ENCODE data around the gene UGT1A3.

UGT1A3 gene

GRCh38 chr2:233811087-233811486 is 82.2 kb downstream of the UGT1A3 start:
- H4K20me1 ChIP-seq (ENCODE audit: insufficient read depth, low read length) = no peaks in the 10 kb centered on the region
- no peaks in the 10 kb centered on the region for H3K27me3 ChIP-seq (ENCODE audit: insufficient read depth, low read length)
- no peak overlapping the region for H3K9ac ChIP-seq (ENCODE audit: low read length)
- H3K4me1 ChIP-seq (ENCODE audit: insufficient read depth, low read length, severe bottlenecking) = no peaks in the 10 kb centered on the region
- no peaks in the 10 kb centered on the region for H3K79me2 ChIP-seq (ENCODE audit: insufficient read depth, low read length)
- no peak overlapping the region for H3K4me2 ChIP-seq (ENCODE audit: low read length)
- no peak overlapping the region for H3K27ac ChIP-seq (ENCODE audit: low read depth, low read length, poor library complexity, severe bottlenecking)
- no peaks in the 10 kb centered on the region; the same call in 1 of the 2 replicates for H3K36me3 ChIP-seq (ENCODE audit: insufficient read depth, low read length)
- TF ChIP-seq CTCF (IDR thresholded peaks at IDR 0.05; ENCODE audit: low read length) = no peak
- TF ChIP-seq EZH2 (IDR thresholded peaks at IDR 0.05; ENCODE audit: borderline replicate concordance, low read length) = no peak
- no peaks in the 10 kb centered on the region for H3K9me2 ChIP-seq (ENCODE audit: low read depth, low read length)
- H3K9me3 ChIP-seq (ENCODE audit: low read length) = no peaks in the 10 kb centered on the region
- no peak overlapping the region for H2AFZ ChIP-seq (ENCODE audit: low read length)
- no peaks in the 10 kb centered on the region for H3F3A ChIP-seq (ENCODE audit: insufficient read depth, low read length)
- no peak overlapping the region for H3K4me3 ChIP-seq (ENCODE audit: low read depth, low read length, poor library complexity, severe bottlenecking)

- TF ChIP-seq EZH2 (IDR thresholded peaks at IDR 0.05; ENCODE audit: borderline replicate concordance, low read length) (no peak), CTCF (IDR thresholded peaks at IDR 0.05; ENCODE audit: low read length) (no peak)
- Histone ChIP-seq H3K27ac (ENCODE audit: low read depth, low read length, poor library complexity, severe bottlenecking) (no peak overlapping the region), H3K4me3 (ENCODE audit: low read depth, low read length, poor library complexity, severe bottlenecking) (no peak overlapping the region)
These were observed 82.9 kb downstream of the UGT1A3 start for GRCh38 chr2:233811732-233812131.

GRCh38 chr2:233813236-233814055 is 84.6 kb downstream of the UGT1A3 start:
- no peaks in the 10 kb centered on the region for H3K79me2 ChIP-seq (ENCODE audit: insufficient read depth, low read length)
- H3K9me3 ChIP-seq (ENCODE audit: low read length) = no peaks in the 10 kb centered on the region
- no peak overlapping the region for H3K27ac ChIP-seq (ENCODE audit: low read depth, low read length, poor library complexity, severe bottlenecking)
- H3K9ac ChIP-seq (ENCODE audit: low read length) = no peak overlapping the region
- H3K4me1 ChIP-seq (ENCODE audit: insufficient read depth, low read length, severe bottlenecking) = no peaks in the 10 kb centered on the region
- no peak overlapping the region for H3K4me2 ChIP-seq (ENCODE audit: low read length)
- no peak overlapping the region for H3K4me3 ChIP-seq (ENCODE audit: low read depth, low read length, poor library complexity, severe bottlenecking)
- no peaks in the 10 kb centered on the region; the same call in 1 of the 2 replicates for H3K36me3 ChIP-seq (ENCODE audit: insufficient read depth, low read length)
- no peaks in the 10 kb centered on the region for H3K27me3 ChIP-seq (ENCODE audit: insufficient read depth, low read length)
- H2AFZ ChIP-seq (ENCODE audit: low read length) = no peak overlapping the region
- H3F3A ChIP-seq (ENCODE audit: insufficient read depth, low read length) = no peaks in the 10 kb centered on the region
- H3K9me2 ChIP-seq (ENCODE audit: low read depth, low read length) = no peaks in the 10 kb centered on the region
- no peaks in the 10 kb centered on the region for H4K20me1 ChIP-seq (ENCODE audit: insufficient read depth, low read length)
- TF ChIP-seq CTCF (IDR thresholded peaks at IDR 0.05; ENCODE audit: low read length) (no peak), EZH2 (IDR thresholded peaks at IDR 0.05; ENCODE audit: borderline replicate concordance, low read length) (no peak)

More at GRCh38 chr2:233811732-233812131, 82.9 kb downstream of the UGT1A3 start:
- H3K9ac ChIP-seq (ENCODE audit: low read length) = no peak overlapping the region
- no peaks in the 10 kb centered on the region for H4K20me1 ChIP-seq (ENCODE audit: insufficient read depth, low read length)
- H3K4me2 ChIP-seq (ENCODE audit: low read length) = no peak overlapping the region
- no peaks in the 10 kb centered on the region; the same call in 1 of the 2 replicates for H3K36me3 ChIP-seq (ENCODE audit: insufficient read depth, low read length)
- no peaks in the 10 kb centered on the region for H3K27me3 ChIP-seq (ENCODE audit: insufficient read depth, low read length)
- no peak overlapping the region for H2AFZ ChIP-seq (ENCODE audit: low read length)
- H3K79me2 ChIP-seq (ENCODE audit: insufficient read depth, low read length) = no peaks in the 10 kb centered on the region
- no peaks in the 10 kb centered on the region for H3K4me1 ChIP-seq (ENCODE audit: insufficient read depth, low read length, severe bottlenecking)
- H3K9me3 ChIP-seq (ENCODE audit: low read length) = no peaks in the 10 kb centered on the region
- H3F3A ChIP-seq (ENCODE audit: insufficient read depth, low read length) = no peaks in the 10 kb centered on the region
- no peaks in the 10 kb centered on the region for H3K9me2 ChIP-seq (ENCODE audit: low read depth, low read length)
